Measurements from ENCODE around the gene BPIFB6. TPM values are rescaled to one million over a fixed set of nuclear protein-coding genes. Genes with fewer than 3 reads are reported as not detected.

Gene BPIFB6
- polyA plus RNA-seq, 6 donors from 2014 or later: not detected

- ATAC-seq (ENCODE audit: low read depth in 2 of 2): no peak
- no peak overlapping the region for H3K27ac Mint-ChIP-seq
- no peaks in the 10 kb centered on the region for H3K36me3 Mint-ChIP-seq
- H3K9me3 Mint-ChIP-seq: peaks cover 0 to 4% (median 0%) of the 10 kb centered on the region in 7 donors
- H3K4me1 Mint-ChIP-seq: no peaks in the 10 kb centered on the region
- H3K4me3 Mint-ChIP-seq: no peak overlapping the region
- H3K27me3 Mint-ChIP-seq: peaks cover 0 to 16% (median 12%) of the 10 kb centered on the region in 3 donors
- no peak for DNase-seq
Measured at GRCh38 chr20:33093074-33093473, 61.6 kb downstream of the BPIFB6 start.

GRCh38 chr20:33093582-33093981, 62.1 kb downstream of the BPIFB6 start:
- Mint-ChIP-seq H3K9me3 (peaks cover 0 to 4% (median 0%) of the 10 kb centered on the region in 7 donors), H3K27me3 (peaks cover 0 to 21% (median 8%) of the 10 kb centered on the region in 3 donors), H3K27ac (no peak overlapping the region)

More at GRCh38 chr20:33093582-33093981, 62.1 kb downstream of the BPIFB6 start:
- DNase-seq (no peak), ATAC-seq (ENCODE audit: low read depth in 2 of 2) (no peak)
- Mint-ChIP-seq H3K4me1 (no peaks in the 10 kb centered on the region), H3K36me3 (peaks cover 0 to under 1% of the 10 kb centered on the region in 2 donors), H3K4me3 (peak overlapping the region in 1 of 8 donors; percentile 17)

Other genes starting within 250 kb of the BPIFB6 start
- gene MAPRE1, start 211.7 kb upstream of the BPIFB6 start, polyA plus RNA-seq (ENCODE audit: low read depth in 6 of 6): 10 to 100 TPM; 72.1 to 90.6 (median 85.3) TPM
- gene EFCAB8, start 172.7 kb upstream of the BPIFB6 start, polyA plus RNA-seq (ENCODE audit: low read depth in 6 of 6): not detected
- gene SUN5, start 27.2 kb upstream of the BPIFB6 start, polyA plus RNA-seq (ENCODE audit: low read depth in 6 of 6): not detected
- gene BPIFB2, start 23.9 kb upstream of the BPIFB6 start, polyA plus RNA-seq (ENCODE audit: low read depth in 6 of 6): not detected
- not detected for gene BPIFB3, start 22.3 kb downstream of the BPIFB6 start, polyA plus RNA-seq (ENCODE audit: low read depth in 6 of 6)
- gene BPIFB4, start 48.0 kb downstream of the BPIFB6 start, polyA plus RNA-seq (ENCODE audit: low read depth in 6 of 6): not detected
- gene BPIFA2, start 136.5 kb downstream of the BPIFB6 start, polyA plus RNA-seq (ENCODE audit: low read depth in 6 of 6): not detected
- not detected for gene BPIFA3, start 185.7 kb downstream of the BPIFB6 start, polyA plus RNA-seq (ENCODE audit: low read depth in 6 of 6)
- not detected for gene BPIFA1, start 204.3 kb downstream of the BPIFB6 start, polyA plus RNA-seq (ENCODE audit: low read depth in 6 of 6)

Measured in naive B cell (primary cell).